ENCODE data around the gene PRSS1.
A peak's percentile ranks its signal among the peaks of the same experiment; 100 is the strongest.

GRCh38 chr7:142797391-142798377 is 48.4 kb downstream of the PRSS1 start:
- TF ChIP-seq CTCF (IDR thresholded peaks at IDR 0.05) (no peak), EZH2 (IDR thresholded peaks at IDR 0.05) (peak; percentile 50), EZH2phosphoT487 (IDR thresholded peaks at IDR 0.05) (no peak)
